Stomach (tissue), 9 donors: ENCODE measurements around the gene ALG6. TPM values are rescaled to one million over a fixed set of nuclear protein-coding genes. Genes with fewer than 3 reads are reported as not detected.

ENCODE experiments used
- DNase-seq, 2 donors: peaks; one replicate each; pipeline versions ENCODE4 v3.0.0 to v3.0.0-alpha.2; 2013 to 2019
- H3K27ac ChIP-seq, 5 donors: fragments of 200-600 bp in 4 of 5; sonication (generic) in 4 of 5; one replicate each; pipeline ENCODE4 v1.5.1; 2013 to 2019; ENCODE audit warnings: mild to moderate bottlenecking in 1 of 5, moderate library complexity in 1 of 5
- H3K27me3 ChIP-seq, 3 donors: fragments of 200-600 bp; sonication (generic); one replicate each; pipeline ENCODE4 v1.5.1; 2017 to 2019; ENCODE audit warnings: mixed run types in 1 of 3
- H3K36me3 ChIP-seq, 4 donors: fragments of 200-600 bp; sonication (generic); 1 replicate in 3 of 4; 2 replicates in 1 of 4; pipeline ENCODE4 v1.5.1; 2016 to 2019
- H3K4me1 ChIP-seq, 4 donors: fragments of 200-600 bp; sonication (generic); one replicate each; pipeline ENCODE4 v1.5.1; 2016 to 2019
- H3K4me3 ChIP-seq, 4 donors: fragments of 200-600 bp; sonication (generic) in 3 of 4; one replicate each; pipeline ENCODE4 v1.5.1; 2016 to 2019; ENCODE audit warnings: mild to moderate bottlenecking in 1 of 4
- H3K9me3 ChIP-seq, 4 donors: fragments of 200-600 bp; sonication (generic); one replicate each; pipeline ENCODE4 v1.5.1; 2016 to 2019
- EP300 ChIP-seq: sonication (generic); formaldehyde crosslinking; IDR thresholded peaks from one replicate; pipeline ENCODE4 v1.6.1; 2017; ENCODE audit warnings: antibody characterized with exemption
- POLR2A ChIP-seq, 4 donors: fragments of 450-650 bp; IDR thresholded peaks; one replicate each; pipeline ENCODE4 v1.6.1; 2016; ENCODE audit warnings: antibody characterized with exemption in 4 of 4, control low read depth in 2 of 4, mild to moderate bottlenecking in 1 of 4, moderate library complexity in 1 of 4
- POLR2AphosphoS5 ChIP-seq, 3 donors: sonication (generic); formaldehyde crosslinking; IDR thresholded peaks; one replicate each; pipeline ENCODE4 v1.6.1; 2016; ENCODE audit warnings: antibody characterized with exemption in 3 of 3
- WGBS, 5 donors: extraction: QIAGEN DNeasy Blood & Tissue Kit in 3 of 5; methylation state at CpG; one replicate each; pipeline versions ENCODE4 v1.1.5 to v1.1.7; 2013 to 2018; 5-methylcytosine and 5-hydroxymethylcytosine counted together
- intact Hi-C: fragments of 100-400 bp; cut with DNase I; formaldehyde crosslinking; loops from one replicate; pipeline ENCODE4 v1.15.1; 2023; ENCODE audit warnings: low total_unique reads
- polyA plus RNA-seq, 3 donors: library from polyadenylated mRNA; stranded (reverse); fragments of 200-250 nt; gene quantifications; one replicate each; pipeline ENCODE4 v1.2.3, GENCODE V29; 2013
- total RNA-seq, 5 donors: library from RNA; depleted of rRNA; stranded (reverse); fragments of >200 nt; gene quantifications; one replicate each; pipeline versions ENCODE4 v1.1.0 to v1.2.3, GENCODE V29; 2014 to 2016
- TF ChIP-seq, protein P1 (sequence below), 7 experiments: fragments of 450-650 bp in 4 of 7; fragments of 200-600 bp in 3 of 7; sonication (generic) in 3 of 7; IDR thresholded peaks; one replicate each; pipeline ENCODE4 v1.5.1; 2016 to 2019; ENCODE audit warnings: antibody characterized with exemption in 7 of 7, control low read depth in 2 of 7, mild to moderate bottlenecking in 1 of 7
- donor health status: healthy with polysubstance abuse.
- donor health status: Bipolar disorder and iron deficiency.
- donor health status: healthy.

ALG6 gene
- total and polyA plus RNA-seq, 8 donors: 3.6 to 32.7 (median 10.3) TPM

DNA sequence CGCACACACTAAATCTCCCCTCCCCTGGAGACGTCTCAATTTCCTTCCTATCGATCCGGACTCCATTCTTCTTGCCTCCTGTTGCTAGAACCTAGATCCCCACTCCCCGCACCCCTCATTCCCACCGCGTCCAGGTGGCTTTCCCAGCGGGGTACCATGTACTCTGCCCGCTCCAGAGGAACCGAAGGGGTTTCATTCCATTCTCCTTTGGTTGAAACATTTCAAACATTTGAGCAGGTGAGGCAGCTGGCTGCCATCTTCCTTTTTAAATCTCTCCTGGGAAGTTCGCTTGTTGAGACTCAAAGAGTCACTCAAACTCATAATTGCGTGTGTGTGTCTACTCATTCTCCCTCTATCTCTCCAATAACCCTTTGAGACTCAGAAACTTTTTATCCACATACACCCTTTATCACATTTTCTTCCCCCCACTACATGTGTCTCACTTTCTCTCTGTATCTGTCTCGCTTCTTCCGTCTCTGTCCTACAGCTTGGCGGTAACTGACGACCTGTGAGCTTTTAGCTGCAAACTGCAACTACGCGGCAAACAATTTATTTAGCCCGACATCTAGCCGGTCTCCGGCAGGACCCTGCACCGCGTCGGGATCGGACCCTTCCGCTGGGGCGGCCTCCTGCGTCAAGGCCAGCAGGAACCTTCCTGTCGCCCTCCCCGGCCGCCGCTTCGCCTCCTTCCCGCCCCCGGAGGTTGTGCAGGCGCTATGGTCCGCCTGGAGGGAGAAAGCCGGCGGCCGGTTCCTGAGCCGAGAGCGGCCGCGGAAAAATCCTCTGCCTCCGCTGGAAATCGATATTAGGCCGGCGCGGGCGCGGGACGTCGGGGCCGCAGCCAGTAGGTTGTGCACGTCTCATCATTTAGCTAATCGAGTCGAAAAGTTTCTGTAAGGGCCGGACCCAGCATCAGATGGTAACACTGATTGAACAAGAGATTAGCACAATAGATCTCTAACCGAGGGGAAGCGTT lies 48.1 kb upstream of the ALG6 start:
- peak in 1 of 2 donors; percentile 33 for DNase-seq
- WGBS, 5 donors: 9 to 16% (median 12%) methylated on average over 45 to 60 of the region's 60 CpGs
- Histone ChIP-seq H3K27me3 (peaks cover 68 to 100% (median 94%) of the 10 kb centered on the region in 3 donors), H3K4me3 (peak overlapping the region in 1 of 4 donors; percentile 17), H3K36me3 (no peaks in the 10 kb centered on the region), H3K9me3 (peaks cover 0 to 42% (median 17%) of the 10 kb centered on the region in 4 donors), H3K4me1 (peaks cover 27 to 67% (median 54%) of the 10 kb centered on the region in 4 donors), H3K27ac (no peak overlapping the region)
- intact Hi-C loops: no loop called here
- no peak for TF ChIP-seq EP300
- TF ChIP-seq, protein P1, sequence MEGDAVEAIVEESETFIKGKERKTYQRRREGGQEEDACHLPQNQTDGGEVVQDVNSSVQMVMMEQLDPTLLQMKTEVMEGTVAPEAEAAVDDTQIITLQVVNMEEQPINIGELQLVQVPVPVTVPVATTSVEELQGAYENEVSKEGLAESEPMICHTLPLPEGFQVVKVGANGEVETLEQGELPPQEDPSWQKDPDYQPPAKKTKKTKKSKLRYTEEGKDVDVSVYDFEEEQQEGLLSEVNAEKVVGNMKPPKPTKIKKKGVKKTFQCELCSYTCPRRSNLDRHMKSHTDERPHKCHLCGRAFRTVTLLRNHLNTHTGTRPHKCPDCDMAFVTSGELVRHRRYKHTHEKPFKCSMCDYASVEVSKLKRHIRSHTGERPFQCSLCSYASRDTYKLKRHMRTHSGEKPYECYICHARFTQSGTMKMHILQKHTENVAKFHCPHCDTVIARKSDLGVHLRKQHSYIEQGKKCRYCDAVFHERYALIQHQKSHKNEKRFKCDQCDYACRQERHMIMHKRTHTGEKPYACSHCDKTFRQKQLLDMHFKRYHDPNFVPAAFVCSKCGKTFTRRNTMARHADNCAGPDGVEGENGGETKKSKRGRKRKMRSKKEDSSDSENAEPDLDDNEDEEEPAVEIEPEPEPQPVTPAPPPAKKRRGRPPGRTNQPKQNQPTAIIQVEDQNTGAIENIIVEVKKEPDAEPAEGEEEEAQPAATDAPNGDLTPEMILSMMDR (IDR thresholded peaks at IDR 0.05): no peak
- TF ChIP-seq POLR2A (IDR thresholded peaks at IDR 0.05): no peak
- no peak for TF ChIP-seq POLR2AphosphoS5 (IDR thresholded peaks at IDR 0.05)

DNA sequence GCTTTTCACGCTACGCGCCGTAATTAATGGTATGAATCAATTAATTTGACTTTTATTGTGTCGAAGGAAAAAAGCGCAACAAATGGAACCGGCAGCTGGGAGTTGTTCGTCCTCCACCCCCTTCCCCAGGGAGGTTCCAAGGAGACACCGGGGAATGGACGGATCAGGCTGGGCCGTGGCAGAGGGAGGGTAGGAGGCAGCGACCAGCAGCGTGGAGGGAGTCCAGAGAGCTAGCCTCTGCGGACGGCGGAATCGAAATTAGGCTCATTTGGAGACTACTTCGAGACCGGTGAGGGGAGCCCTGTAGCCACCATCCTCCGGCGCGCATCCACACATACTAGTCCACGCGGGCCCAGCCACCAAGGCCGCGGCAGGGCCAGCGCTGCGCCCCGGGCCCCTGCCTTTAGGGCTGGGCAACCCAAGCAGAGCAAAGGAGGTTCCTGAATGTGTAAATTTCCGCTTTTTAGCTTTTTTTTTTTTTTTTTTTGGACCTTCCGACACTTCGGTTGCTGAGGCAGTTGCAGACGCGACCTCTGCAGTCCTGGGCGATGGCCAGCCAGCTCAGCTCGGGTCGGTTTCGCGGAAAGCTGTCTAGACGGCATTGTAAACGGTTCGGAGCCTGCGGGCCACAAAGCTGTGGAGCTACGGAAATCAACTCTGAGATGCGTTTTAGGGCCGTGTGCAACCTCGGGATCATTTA lies 47.3 kb upstream of the ALG6 start:
- Histone ChIP-seq H3K27ac (no peak overlapping the region), H3K27me3 (peaks cover 72 to 100% (median 96%) of the 10 kb centered on the region in 3 donors), H3K36me3 (no peaks in the 10 kb centered on the region), H3K9me3 (peaks cover 0 to 46% (median 18%) of the 10 kb centered on the region in 4 donors), H3K4me1 (peaks cover 29 to 70% (median 57%) of the 10 kb centered on the region in 4 donors), H3K4me3 (peak overlapping the region in 2 of 4 donors; percentile 10 to 17)
- intact Hi-C loops: no loop called here
- DNase-seq: peak in 1 of 2 donors; percentile 47
- WGBS, 5 donors: 9 to 17% (median 12%) methylated on average over 46 to 47 of the region's 47 CpGs
- TF ChIP-seq POLR2AphosphoS5 (IDR thresholded peaks at IDR 0.05) (no peak), EP300 (no peak), POLR2A (IDR thresholded peaks at IDR 0.05) (no peak)
- TF ChIP-seq, protein P1 (IDR thresholded peaks at IDR 0.05): no peak

DNA sequence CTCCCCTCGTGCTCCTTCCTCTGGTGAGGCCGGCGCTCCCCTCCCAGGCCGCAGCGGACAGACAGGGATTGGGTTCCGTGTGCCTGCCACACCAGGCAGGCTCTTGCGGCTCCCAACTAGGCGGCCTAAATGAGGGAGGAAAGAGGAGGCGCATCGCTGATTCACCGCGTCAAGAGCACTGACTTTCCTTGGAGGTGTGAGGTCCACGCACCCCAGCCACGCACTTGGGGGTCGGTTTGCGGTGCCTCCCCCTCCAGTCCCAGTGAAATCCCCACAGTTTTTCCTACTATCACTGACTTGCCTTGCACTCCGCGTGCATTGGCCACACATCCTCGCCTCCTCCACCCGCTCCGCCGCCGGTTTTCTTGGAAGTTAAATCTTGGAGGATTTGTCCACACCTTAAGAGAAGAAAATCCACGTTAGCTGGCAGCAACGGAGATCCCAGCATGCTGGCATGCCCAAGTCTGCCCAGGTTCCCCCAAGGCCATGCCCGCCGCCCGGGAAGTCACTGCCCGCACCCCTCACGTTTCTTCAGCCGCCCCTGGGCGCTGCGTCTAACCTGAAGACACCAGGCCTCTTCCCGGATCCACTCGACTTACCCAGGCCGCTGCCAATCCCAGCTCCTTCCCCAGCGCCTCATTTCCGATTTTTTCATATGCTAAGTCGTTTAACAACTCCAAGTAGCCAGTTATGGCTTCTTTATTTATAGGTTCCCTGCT lies 46.2 kb upstream of the ALG6 start:
- Histone ChIP-seq H3K4me3 (peak overlapping the region in 2 of 4 donors; percentile 53 to 67), H3K36me3 (no peaks in the 10 kb centered on the region), H3K4me1 (peaks cover 29 to 70% (median 57%) of the 10 kb centered on the region in 4 donors), H3K9me3 (peaks cover 0 to 46% (median 18%) of the 10 kb centered on the region in 4 donors), H3K27ac (peak overlapping the region in 1 of 5 donors; percentile 72), H3K27me3 (peaks cover 72 to 100% (median 100%) of the 10 kb centered on the region in 3 donors)
- intact Hi-C loops: no loop called here
- TF ChIP-seq, protein P1 (IDR thresholded peaks at IDR 0.05): no peak
- DNase-seq: peak in 1 of 2 donors; percentile 36
- 12 to 22% (median 13%) methylated on average over 34 to 39 of the region's 39 CpGs for WGBS, 5 donors

DNA sequence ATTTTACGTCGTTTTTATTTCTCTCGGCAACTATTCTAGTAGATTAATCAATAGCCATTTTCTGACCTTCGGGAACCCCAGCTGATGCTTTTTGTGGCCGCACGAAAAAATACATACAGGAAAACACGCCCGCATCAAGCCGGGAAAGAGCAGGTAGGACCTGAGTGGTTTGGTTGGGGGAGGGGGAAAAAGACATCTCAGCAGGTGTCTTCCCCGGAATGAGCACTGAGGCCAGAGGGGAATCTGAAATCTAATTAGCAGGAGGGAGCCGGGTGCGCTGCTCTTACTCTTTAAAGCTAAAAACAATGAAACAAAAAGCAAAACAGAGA lies 45.7 kb upstream of the ALG6 start:
- H3K4me1 ChIP-seq: peaks cover 29 to 67% (median 55%) of the 10 kb centered on the region in 4 donors
- peak overlapping the region; percentile 44 to 67 (median 52) for H3K4me3 ChIP-seq
- no peak for TF ChIP-seq EP300
- no peak for TF ChIP-seq POLR2A (IDR thresholded peaks at IDR 0.05)
- TF ChIP-seq, protein P1 (IDR thresholded peaks at IDR 0.05): no peak
- TF ChIP-seq POLR2AphosphoS5 (IDR thresholded peaks at IDR 0.05): no peak
- H3K27me3 ChIP-seq: peaks cover 69 to 100% (median 100%) of the 10 kb centered on the region in 3 donors
- no peak for DNase-seq
- 4 to 11% (median 9%) methylated on average over 12 of the region's 12 CpGs for WGBS, 5 donors
- H3K27ac ChIP-seq: peak overlapping the region in 1 of 5 donors; percentile 72
- intact Hi-C loops: no loop called here
- H3K9me3 ChIP-seq: peaks cover 0 to 47% (median 18%) of the 10 kb centered on the region in 4 donors
- no peaks in the 10 kb centered on the region for H3K36me3 ChIP-seq
